ENCODE data around the gene TMEM237. TPM values are rescaled to one million over a fixed set of nuclear protein-coding genes. Genes with fewer than 3 reads are reported as not detected.

The TMEM237 gene
- total RNA-seq, 1 experiment from 2014 or later: 33.6 TPM

GRCh38 chr2:201680743-201681142, 37.4 kb upstream of the TMEM237 start:
- Mint-ChIP-seq H3K4me3 (no peak overlapping the region), H3K9me3 (no peaks in the 10 kb centered on the region), H3K27me3 (ENCODE audit: low read depth) (no peaks in the 10 kb centered on the region), H3K36me3 (no peaks in the 10 kb centered on the region), H3K27ac (no peak overlapping the region), H3K4me1 (peaks cover under 1% of the 10 kb centered on the region)
- DNase-seq (ENCODE audit: low spot score) (peak; percentile 80), ATAC-seq (peak; percentile 97)
- TF ChIP-seq, protein P1, sequence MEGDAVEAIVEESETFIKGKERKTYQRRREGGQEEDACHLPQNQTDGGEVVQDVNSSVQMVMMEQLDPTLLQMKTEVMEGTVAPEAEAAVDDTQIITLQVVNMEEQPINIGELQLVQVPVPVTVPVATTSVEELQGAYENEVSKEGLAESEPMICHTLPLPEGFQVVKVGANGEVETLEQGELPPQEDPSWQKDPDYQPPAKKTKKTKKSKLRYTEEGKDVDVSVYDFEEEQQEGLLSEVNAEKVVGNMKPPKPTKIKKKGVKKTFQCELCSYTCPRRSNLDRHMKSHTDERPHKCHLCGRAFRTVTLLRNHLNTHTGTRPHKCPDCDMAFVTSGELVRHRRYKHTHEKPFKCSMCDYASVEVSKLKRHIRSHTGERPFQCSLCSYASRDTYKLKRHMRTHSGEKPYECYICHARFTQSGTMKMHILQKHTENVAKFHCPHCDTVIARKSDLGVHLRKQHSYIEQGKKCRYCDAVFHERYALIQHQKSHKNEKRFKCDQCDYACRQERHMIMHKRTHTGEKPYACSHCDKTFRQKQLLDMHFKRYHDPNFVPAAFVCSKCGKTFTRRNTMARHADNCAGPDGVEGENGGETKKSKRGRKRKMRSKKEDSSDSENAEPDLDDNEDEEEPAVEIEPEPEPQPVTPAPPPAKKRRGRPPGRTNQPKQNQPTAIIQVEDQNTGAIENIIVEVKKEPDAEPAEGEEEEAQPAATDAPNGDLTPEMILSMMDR (IDR thresholded peaks at IDR 0.05): peak; percentile 65
- TF ChIP-seq, protein P2, sequence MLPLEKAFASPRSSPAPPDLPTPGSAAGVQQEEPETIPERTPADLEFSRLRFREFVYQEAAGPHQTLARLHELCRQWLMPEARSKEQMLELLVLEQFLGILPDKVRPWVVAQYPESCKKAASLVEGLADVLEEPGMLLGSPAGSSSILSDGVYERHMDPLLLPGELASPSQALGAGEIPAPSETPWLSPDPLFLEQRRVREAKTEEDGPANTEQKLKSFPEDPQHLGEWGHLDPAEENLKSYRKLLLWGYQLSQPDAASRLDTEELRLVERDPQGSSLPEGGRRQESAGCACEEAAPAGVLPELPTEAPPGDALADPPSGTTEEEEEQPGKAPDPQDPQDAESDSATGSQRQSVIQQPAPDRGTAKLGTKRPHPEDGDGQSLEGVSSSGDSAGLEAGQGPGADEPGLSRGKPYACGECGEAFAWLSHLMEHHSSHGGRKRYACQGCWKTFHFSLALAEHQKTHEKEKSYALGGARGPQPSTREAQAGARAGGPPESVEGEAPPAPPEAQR (CRISPR knock-in tag; IDR thresholded peaks at IDR 0.05): no peak
- CTCF ChIA-PET: interaction anchor here (1.2 kb wide), 1 partner anchor 16 kb away, joined by 3 read pairs; no protein-coding TSS in a partner anchor
- POLR2A ChIA-PET: no interaction called here

- Mint-ChIP-seq H3K4me3 (no peak overlapping the region), H3K27me3 (ENCODE audit: low read depth) (no peaks in the 10 kb centered on the region), H3K27ac (no peak overlapping the region), H3K9me3 (no peaks in the 10 kb centered on the region), H3K4me1 (peaks cover 15% of the 10 kb centered on the region), H3K36me3 (no peaks in the 10 kb centered on the region)
- no peak for ATAC-seq
- DNase-seq (ENCODE audit: low spot score): no peak
- ChIA-PET CTCF (interaction anchor here (0.7 kb wide), 1 partner anchor 182 kb away, joined by 3 read pairs; no protein-coding TSS in a partner anchor), POLR2A (no interaction called here)
- TF ChIP-seq E2F1 (CRISPR knock-in tag; IDR thresholded peaks at IDR 0.05) (no peak), IRF1 (CRISPR knock-in tag; IDR thresholded peaks at IDR 0.05) (no peak), ZNF396 (CRISPR knock-in tag; IDR thresholded peaks at IDR 0.05; ENCODE audit: borderline replicate concordance) (no peak), ATF3 (CRISPR knock-in tag; conservative IDR thresholded peaks at IDR 0.05) (no peak), KAT7 (CRISPR knock-in tag; IDR thresholded peaks at IDR 0.05; ENCODE audit: borderline replicate concordance) (no peak), ZMAT4 (CRISPR knock-in tag; IDR thresholded peaks at IDR 0.05) (no peak), ZNF219 (CRISPR knock-in tag; IDR thresholded peaks at IDR 0.05; ENCODE audit: borderline replicate concordance) (no peak), ZNF317 (CRISPR knock-in tag; IDR thresholded peaks at IDR 0.05; ENCODE audit: borderline replicate concordance, low read depth) (no peak), FOXJ3 (CRISPR knock-in tag; IDR thresholded peaks at IDR 0.05; ENCODE audit: borderline replicate concordance) (no peak), RELA (CRISPR knock-in tag; IDR thresholded peaks at IDR 0.05; ENCODE audit: borderline replicate concordance) (no peak), ELF4 (CRISPR knock-in tag; IDR thresholded peaks at IDR 0.05; ENCODE audit: low read depth) (no peak), NR2C2 (CRISPR knock-in tag; IDR thresholded peaks at IDR 0.05) (no peak), TCF7 (CRISPR knock-in tag; IDR thresholded peaks at IDR 0.05; ENCODE audit: low read depth) (no peak), ARID4B (CRISPR knock-in tag; IDR thresholded peaks at IDR 0.05; ENCODE audit: borderline replicate concordance) (no peak)
- TF ChIP-seq, protein P3, sequence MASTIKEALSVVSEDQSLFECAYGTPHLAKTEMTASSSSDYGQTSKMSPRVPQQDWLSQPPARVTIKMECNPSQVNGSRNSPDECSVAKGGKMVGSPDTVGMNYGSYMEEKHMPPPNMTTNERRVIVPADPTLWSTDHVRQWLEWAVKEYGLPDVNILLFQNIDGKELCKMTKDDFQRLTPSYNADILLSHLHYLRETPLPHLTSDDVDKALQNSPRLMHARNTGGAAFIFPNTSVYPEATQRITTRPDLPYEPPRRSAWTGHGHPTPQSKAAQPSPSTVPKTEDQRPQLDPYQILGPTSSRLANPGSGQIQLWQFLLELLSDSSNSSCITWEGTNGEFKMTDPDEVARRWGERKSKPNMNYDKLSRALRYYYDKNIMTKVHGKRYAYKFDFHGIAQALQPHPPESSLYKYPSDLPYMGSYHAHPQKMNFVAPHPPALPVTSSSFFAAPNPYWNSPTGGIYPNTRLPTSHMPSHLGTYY (CRISPR knock-in tag; IDR thresholded peaks at IDR 0.05): no peak
- TF ChIP-seq, protein P4, sequence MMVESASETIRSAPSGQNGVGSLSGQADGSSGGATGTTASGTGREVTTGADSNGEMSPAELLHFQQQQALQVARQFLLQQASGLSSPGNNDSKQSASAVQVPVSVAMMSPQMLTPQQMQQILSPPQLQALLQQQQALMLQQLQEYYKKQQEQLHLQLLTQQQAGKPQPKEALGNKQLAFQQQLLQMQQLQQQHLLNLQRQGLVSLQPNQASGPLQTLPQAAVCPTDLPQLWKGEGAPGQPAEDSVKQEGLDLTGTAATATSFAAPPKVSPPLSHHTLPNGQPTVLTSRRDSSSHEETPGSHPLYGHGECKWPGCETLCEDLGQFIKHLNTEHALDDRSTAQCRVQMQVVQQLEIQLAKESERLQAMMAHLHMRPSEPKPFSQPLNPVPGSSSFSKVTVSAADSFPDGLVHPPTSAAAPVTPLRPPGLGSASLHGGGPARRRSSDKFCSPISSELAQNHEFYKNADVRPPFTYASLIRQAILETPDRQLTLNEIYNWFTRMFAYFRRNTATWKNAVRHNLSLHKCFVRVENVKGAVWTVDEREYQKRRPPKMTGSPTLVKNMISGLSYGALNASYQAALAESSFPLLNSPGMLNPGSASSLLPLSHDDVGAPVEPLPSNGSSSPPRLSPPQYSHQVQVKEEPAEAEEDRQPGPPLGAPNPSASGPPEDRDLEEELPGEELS (CRISPR knock-in tag; IDR thresholded peaks at IDR 0.05): no peak
- TF ChIP-seq, protein P5, sequence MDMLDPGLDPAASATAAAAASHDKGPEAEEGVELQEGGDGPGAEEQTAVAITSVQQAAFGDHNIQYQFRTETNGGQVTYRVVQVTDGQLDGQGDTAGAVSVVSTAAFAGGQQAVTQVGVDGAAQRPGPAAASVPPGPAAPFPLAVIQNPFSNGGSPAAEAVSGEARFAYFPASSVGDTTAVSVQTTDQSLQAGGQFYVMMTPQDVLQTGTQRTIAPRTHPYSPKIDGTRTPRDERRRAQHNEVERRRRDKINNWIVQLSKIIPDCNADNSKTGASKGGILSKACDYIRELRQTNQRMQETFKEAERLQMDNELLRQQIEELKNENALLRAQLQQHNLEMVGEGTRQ (CRISPR knock-in tag; IDR thresholded peaks at IDR 0.05): no peak
Observed at GRCh38 chr2:201678401-201678800, 35.1 kb upstream of the TMEM237 start.
